AG09319 (cell line): ENCODE data around the gene CALD1.

Source experiments
- DNase-seq: peaks from one replicate; pipeline ENCODE4 v3.0.0-alpha.2; 2010; ENCODE audit warnings: low read depth; ENCODE audit errors: extremely low read depth
- TF ChIP-seq, protein P1 (sequence below): IDR thresholded peaks from 2 replicates; pipeline ENCODE4 v1.5.1; 2011; ENCODE audit warnings: low read depth, mild to moderate bottlenecking, inconsistent platforms, low read length, moderate library complexity

Gene CALD1, protein sequence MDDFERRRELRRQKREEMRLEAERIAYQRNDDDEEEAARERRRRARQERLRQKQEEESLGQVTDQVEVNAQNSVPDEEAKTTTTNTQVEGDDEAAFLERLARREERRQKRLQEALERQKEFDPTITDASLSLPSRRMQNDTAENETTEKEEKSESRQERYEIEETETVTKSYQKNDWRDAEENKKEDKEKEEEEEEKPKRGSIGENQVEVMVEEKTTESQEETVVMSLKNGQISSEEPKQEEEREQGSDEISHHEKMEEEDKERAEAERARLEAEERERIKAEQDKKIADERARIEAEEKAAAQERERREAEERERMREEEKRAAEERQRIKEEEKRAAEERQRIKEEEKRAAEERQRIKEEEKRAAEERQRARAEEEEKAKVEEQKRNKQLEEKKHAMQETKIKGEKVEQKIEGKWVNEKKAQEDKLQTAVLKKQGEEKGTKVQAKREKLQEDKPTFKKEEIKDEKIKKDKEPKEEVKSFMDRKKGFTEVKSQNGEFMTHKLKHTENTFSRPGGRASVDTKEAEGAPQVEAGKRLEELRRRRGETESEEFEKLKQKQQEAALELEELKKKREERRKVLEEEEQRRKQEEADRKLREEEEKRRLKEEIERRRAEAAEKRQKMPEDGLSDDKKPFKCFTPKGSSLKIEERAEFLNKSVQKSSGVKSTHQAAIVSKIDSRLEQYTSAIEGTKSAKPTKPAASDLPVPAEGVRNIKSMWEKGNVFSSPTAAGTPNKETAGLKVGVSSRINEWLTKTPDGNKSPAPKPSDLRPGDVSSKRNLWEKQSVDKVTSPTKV

DNA sequence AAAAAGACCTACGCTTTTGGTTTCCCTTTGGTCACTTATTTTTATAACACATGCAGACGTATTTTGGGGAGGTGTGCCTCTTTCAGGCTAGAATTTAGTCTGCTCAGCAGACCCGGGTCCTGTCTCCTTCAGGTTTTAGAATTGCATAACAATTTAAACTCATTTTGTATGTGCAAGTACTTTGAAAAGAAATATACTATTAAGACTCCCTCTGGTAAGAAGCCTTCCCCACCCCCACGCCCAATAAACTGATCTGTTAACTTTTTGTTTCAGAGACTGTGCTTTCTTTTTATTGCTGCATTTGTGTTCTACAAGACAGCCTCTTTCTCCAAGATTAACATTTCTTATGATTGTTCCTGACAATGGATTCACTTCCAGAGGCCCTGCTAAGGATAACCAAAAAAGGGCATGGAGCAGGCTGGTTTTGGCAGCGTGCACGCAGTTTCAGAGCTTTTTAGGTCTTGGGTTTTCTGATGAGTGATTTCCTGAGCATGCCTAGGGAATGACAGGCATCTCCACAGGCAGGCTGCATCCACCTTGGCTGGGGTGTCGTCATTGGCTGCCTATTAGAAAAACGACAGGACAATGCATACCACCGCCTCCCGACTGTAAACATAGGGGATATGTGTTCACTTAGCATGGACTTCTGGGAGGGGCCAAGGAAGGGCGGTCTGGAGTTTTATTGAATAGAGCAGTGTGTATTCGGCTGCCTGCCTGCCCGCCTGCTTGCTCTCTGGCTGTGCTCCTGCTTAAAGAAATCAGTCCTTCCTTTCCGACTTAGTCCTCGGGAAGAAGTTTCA, at the start of gene CALD1:
Gene CALD1, plus strand, starts transcription at position 694 of the 800 bp plus-strand sequence. CDS start 88,100 bp downstream, outside the sequence.
- DNase-seq, result peak; percentile 95
- TF ChIP-seq, protein P1, sequence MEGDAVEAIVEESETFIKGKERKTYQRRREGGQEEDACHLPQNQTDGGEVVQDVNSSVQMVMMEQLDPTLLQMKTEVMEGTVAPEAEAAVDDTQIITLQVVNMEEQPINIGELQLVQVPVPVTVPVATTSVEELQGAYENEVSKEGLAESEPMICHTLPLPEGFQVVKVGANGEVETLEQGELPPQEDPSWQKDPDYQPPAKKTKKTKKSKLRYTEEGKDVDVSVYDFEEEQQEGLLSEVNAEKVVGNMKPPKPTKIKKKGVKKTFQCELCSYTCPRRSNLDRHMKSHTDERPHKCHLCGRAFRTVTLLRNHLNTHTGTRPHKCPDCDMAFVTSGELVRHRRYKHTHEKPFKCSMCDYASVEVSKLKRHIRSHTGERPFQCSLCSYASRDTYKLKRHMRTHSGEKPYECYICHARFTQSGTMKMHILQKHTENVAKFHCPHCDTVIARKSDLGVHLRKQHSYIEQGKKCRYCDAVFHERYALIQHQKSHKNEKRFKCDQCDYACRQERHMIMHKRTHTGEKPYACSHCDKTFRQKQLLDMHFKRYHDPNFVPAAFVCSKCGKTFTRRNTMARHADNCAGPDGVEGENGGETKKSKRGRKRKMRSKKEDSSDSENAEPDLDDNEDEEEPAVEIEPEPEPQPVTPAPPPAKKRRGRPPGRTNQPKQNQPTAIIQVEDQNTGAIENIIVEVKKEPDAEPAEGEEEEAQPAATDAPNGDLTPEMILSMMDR, result no peak

DNA sequence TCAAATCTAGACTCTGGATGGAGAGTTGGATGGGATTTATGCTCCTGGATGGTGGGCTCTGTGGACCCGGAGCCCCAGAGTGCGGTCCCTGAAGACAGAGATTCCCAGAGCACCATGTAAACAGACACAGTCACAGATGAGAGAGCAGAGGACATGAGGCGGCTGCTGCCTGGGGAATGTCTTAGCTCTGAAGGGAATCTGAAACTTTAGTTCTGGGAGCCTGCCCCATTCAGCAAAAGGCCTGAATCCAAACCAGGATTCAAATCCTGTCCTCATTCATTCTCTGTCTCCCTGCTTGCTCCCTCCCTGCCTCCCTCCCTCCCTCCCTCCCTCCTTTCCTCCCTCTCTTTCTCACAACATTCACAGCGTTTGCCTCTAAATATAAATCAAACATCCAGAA, 49.5 kb upstream of the CALD1 start:
- DNase-seq, result no peak
- TF ChIP-seq, protein P1, result no peak

DNA sequence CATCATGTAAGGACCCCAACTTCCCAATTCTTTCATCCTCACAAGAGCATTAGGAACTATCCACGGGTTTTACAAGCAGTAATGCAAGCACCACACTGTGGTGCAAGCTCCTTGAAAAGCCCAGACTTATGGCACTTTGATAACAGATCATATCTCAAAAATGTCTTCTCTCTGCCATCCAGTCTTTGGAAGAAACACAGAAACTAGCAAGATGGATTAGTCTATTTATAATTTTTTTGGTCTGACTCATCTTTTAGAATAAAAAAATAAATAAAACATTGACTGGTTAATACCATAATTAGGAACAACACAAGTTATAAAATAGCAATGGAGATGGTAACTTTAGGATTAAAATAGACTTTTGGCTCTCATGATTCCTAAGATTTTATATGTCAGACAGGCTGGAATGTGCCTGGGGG, 49.0 kb upstream of the CALD1 start:
- TF ChIP-seq, protein P1, result no peak
- no peak for DNase-seq

DNA sequence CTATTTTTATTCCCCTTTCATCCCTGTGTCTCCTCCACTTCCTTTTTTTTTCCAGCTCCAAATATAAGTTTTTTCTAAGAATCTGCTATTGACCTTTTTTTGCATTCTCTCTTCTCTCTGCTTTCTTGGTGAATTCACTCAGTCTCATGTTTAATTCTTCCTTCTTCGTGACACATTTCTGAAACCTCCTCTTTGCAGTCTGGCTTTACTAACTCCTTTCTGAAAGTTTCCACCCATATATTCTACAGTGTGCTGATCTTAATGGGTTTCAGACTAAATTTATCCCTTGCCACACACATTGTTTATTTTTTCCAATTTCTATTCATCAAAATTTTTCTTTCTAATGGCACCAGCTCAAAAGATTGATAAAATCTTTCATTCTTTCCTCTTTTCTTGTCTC, 47.8 kb upstream of the CALD1 start:
- TF ChIP-seq, protein P1, result no peak

DNA sequence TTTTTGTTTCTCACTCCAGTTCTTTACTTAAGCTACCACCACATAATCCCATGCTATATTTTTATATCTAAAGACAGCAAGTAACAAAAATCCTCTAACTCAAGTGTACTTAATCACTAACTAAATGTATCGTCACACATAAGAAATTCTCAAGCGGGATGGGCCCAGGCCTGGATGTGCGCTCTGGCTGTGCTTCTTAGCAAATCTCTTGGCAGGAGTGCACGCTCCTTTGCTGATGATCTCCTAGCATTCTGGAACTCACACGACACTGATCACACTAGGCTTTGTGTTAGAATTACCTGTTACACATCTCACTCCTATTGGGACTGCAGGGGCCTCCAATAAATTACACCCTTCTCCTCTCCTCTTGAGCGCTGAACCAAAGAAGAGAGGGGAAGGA, 46.7 kb upstream of the CALD1 start:
- DNase-seq, result no peak
- TF ChIP-seq, protein P1, result no peak

More for the DNA sequence above, 47.8 kb upstream of the CALD1 start:
- no peak for DNase-seq

DNA sequence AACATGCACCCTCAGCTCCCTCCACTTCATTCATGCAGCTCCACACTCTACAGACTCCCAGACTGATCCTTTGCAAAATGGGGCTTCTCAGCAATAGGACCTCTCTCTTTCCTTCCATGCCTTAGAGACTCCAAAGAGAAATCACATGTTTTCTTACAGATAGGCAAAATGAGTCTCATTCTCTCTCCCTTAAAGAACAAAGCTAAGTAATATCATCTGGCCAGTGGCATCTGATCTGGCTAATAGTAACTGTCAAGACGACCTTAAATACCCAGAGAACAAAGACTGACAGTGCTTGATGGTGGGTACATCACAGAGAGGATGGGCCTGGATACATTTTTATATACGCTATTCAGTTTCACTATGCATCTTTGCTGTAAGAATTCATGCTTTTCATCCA, 43.1 kb upstream of the CALD1 start:
- no peak for DNase-seq
- TF ChIP-seq, protein P1, result no peak
